HepG2 (cell line): ENCODE results near the gene MAVS. TPM values are rescaled to one million over a fixed set of nuclear protein-coding genes. Genes with fewer than 3 reads are reported as not detected.

Source experiments
- FOXC1 ChIP-seq: sonication (generic); formaldehyde crosslinking; IDR thresholded peaks from 2 replicates; pipeline ENCODE4 v1.8.0; 2022; ENCODE audit warnings: mild to moderate bottlenecking, missing genetic modification reagents, borderline replicate concordance
- GLMP ChIP-seq: sonication (generic); formaldehyde crosslinking; IDR thresholded peaks from 2 replicates; pipeline ENCODE4 v1.9.0; 2021; ENCODE audit warnings: missing genetic modification reagents, mild to moderate bottlenecking, borderline replicate concordance
- HNRNPLL ChIP-seq: fragments of 200-400 bp; formaldehyde crosslinking; IDR thresholded peaks from 2 replicates; pipeline ENCODE4 v1.6.1; 2017; ENCODE audit warnings: mild to moderate bottlenecking, low read depth, low read length; ENCODE audit not compliant: poor library complexity, severe bottlenecking
- HOXD1 ChIP-seq: sonication (generic); formaldehyde crosslinking; IDR thresholded peaks from 2 replicates; pipeline ENCODE4 v1.5.0; 2020; ENCODE audit warnings: missing genetic modification reagents
- ISL2 ChIP-seq: sonication (generic); formaldehyde crosslinking; IDR thresholded peaks from 2 replicates; pipeline ENCODE4 v1.5.0; 2020; ENCODE audit warnings: missing genetic modification reagents
- ISX ChIP-seq: sonication (generic); formaldehyde crosslinking; conservative IDR thresholded peaks from 2 replicates; pipeline ENCODE4 v1.5.0; 2020; ENCODE audit warnings: missing genetic modification reagents
- KLF15 ChIP-seq: sonication (generic); formaldehyde crosslinking; IDR thresholded peaks from 2 replicates; pipeline ENCODE4 v1.8.1; 2023; ENCODE audit warnings: borderline replicate concordance, mild to moderate bottlenecking, inconsistent platforms, missing genetic modification reagents, mixed read lengths
- MED1 ChIP-seq: sonication (generic); formaldehyde crosslinking; IDR thresholded peaks from 2 replicates; pipeline ENCODE4 v1.4.0; 2020; ENCODE audit warnings: missing genetic modification reagents
- MED8 ChIP-seq: sonication (generic); formaldehyde crosslinking; IDR thresholded peaks from 2 replicates; pipeline ENCODE4 v1.8.1; 2023; ENCODE audit warnings: mild to moderate bottlenecking, missing genetic modification reagents; ENCODE audit not compliant: insufficient replicate concordance
- MLXIP ChIP-seq: sonication (generic); formaldehyde crosslinking; IDR thresholded peaks from 2 replicates; pipeline ENCODE4 v1.9.0; 2021; ENCODE audit warnings: missing genetic modification reagents, borderline replicate concordance
- NAIF1 ChIP-seq: sonication (generic); formaldehyde crosslinking; IDR thresholded peaks from 2 replicates; pipeline ENCODE4 v1.5.0; 2020; ENCODE audit warnings: mild to moderate bottlenecking, missing genetic modification reagents, borderline replicate concordance
- NR2F6 ChIP-seq, 2 experiments: IDR thresholded peaks; 2 replicates each; pipeline ENCODE4 v1.6.1; 2016; ENCODE audit warnings: antibody characterized with exemption in 1 of 2, mild to moderate bottlenecking in 1 of 2
- SP1 ChIP-seq, 2 experiments: fragments of 450-650 bp in 1 of 2; sonication (generic) in 1 of 2; formaldehyde crosslinking in 1 of 2; IDR thresholded peaks; 2 replicates each; pipeline versions ENCODE4 v1.4.0 to v1.6.1; 2016 to 2020; ENCODE audit warnings: missing genetic modification reagents in 1 of 2
- TBX2 ChIP-seq: sonication (generic); formaldehyde crosslinking; IDR thresholded peaks from 2 replicates; pipeline ENCODE4 v1.5.0; 2020; ENCODE audit warnings: missing genetic modification reagents, mild to moderate bottlenecking, borderline replicate concordance
- TOE1 ChIP-seq: sonication (generic); formaldehyde crosslinking; IDR thresholded peaks from 2 replicates; pipeline ENCODE4 v1.4.0; 2020; ENCODE audit warnings: mild to moderate bottlenecking, missing genetic modification reagents
- ZBTB46 ChIP-seq: sonication (generic); formaldehyde crosslinking; IDR thresholded peaks from 2 replicates; pipeline ENCODE4 v1.4.0; 2020; ENCODE audit warnings: mild to moderate bottlenecking, missing genetic modification reagents, borderline replicate concordance
- ZKSCAN8 ChIP-seq: IDR thresholded peaks from 2 replicates; pipeline ENCODE4 v1.6.1; 2016; ENCODE audit warnings: borderline replicate concordance, missing genetic modification reagents, missing compliant biosample characterization
- ZNF124 ChIP-seq: sonication (generic); formaldehyde crosslinking; IDR thresholded peaks from 2 replicates; pipeline ENCODE4 v1.4.0; 2020; ENCODE audit warnings: missing genetic modification reagents
- ZNF251 ChIP-seq: sonication (generic); formaldehyde crosslinking; IDR thresholded peaks from 2 replicates; pipeline ENCODE4 v1.9.0; 2021; ENCODE audit warnings: mild to moderate bottlenecking, missing genetic modification reagents
- ZNF256 ChIP-seq: sonication (generic); formaldehyde crosslinking; conservative IDR thresholded peaks from 2 replicates; pipeline ENCODE4 v1.4.0; 2020; ENCODE audit warnings: missing genetic modification reagents
- ZNF362 ChIP-seq: sonication (generic); formaldehyde crosslinking; IDR thresholded peaks from 2 replicates; pipeline ENCODE4 v1.4.0; 2020; ENCODE audit warnings: missing genetic modification reagents, mild to moderate bottlenecking, borderline replicate concordance
- ZNF816 ChIP-seq: sonication (generic); formaldehyde crosslinking; IDR thresholded peaks from 2 replicates; pipeline ENCODE4 v1.8.0; 2022; ENCODE audit warnings: missing genetic modification reagents, mild to moderate bottlenecking, borderline replicate concordance
- ZNF850 ChIP-seq: sonication (generic); formaldehyde crosslinking; conservative IDR thresholded peaks from 2 replicates; pipeline ENCODE4 v1.9.0; 2021; ENCODE audit warnings: mild to moderate bottlenecking, missing genetic modification reagents
- ZZZ3 ChIP-seq: sonication (generic); formaldehyde crosslinking; IDR thresholded peaks from 2 replicates; pipeline ENCODE4 v1.4.0; 2020; ENCODE audit warnings: missing genetic modification reagents, mild to moderate bottlenecking, borderline replicate concordance
- polyA plus RNA-seq, 8 experiments: library from polyadenylated mRNA; depleted of rRNA in 3 of 8; stranded (reverse) in 7 of 8; unstranded in 1 of 8; fragments of >200 nt; fragmentation: Illumina TruSeq in 4 of 8; extraction: Trizol in 4 of 8; gene quantifications; 2 replicates each; pipeline versions ENCODE4 v1.2.1 to v1.2.3, GENCODE V29; 2011 to 2016; ENCODE audit warnings: low read depth in 4 of 8, missing spikeins in 1 of 8, mixed read lengths in 1 of 8; ENCODE audit not compliant: insufficient read depth in 1 of 8
- total RNA-seq, 5 experiments: library from RNA; depleted of rRNA; stranded (reverse); fragments of >200 nt; fragmentation: Illumina TruSeq; extraction: Trizol; gene quantifications; 2 replicates each; pipeline ENCODE4 v1.2.3, GENCODE V29; 2016; ENCODE audit warnings: low read depth in 1 of 5

The MAVS gene
- total and polyA plus RNA-seq, 2 of the 13 experiments (the other 11 are each of a cell fraction or from before 2014, with no cell fraction given): 27.3 to 36.6 TPM

- no peak for TF ChIP-seq ZBTB46 (CRISPR knock-in tag)
- TF ChIP-seq HOXD1 (CRISPR knock-in tag): no peak
- TF ChIP-seq SP1 (IDR thresholded peaks at IDR 0.05): no peak
- TF ChIP-seq SP1 (CRISPR knock-in tag; IDR thresholded peaks at IDR 0.05): 0 out of 2 replicates have a peak, but pooled peaks have one; percentile 33
- TF ChIP-seq ISL2 (CRISPR knock-in tag): no peak
- no peak for TF ChIP-seq ZNF850
- TF ChIP-seq NR2F6 (IDR thresholded peaks at IDR 0.05): peak; percentile 73
- peak; percentile 83 for TF ChIP-seq NR2F6 (CRISPR knock-in tag; IDR thresholded peaks at IDR 0.05)
- no peak for TF ChIP-seq ZNF124 (CRISPR knock-in tag)
- no peak for TF ChIP-seq MED8
- no peak for TF ChIP-seq TBX2 (CRISPR knock-in tag)
- TF ChIP-seq MLXIP (CRISPR knock-in tag): no peak
- no peak for TF ChIP-seq TOE1 (CRISPR knock-in tag)
- TF ChIP-seq ZNF362 (CRISPR knock-in tag): no peak
- TF ChIP-seq ZNF251: no peak
- TF ChIP-seq ZZZ3 (CRISPR knock-in tag): no peak
- no peak for TF ChIP-seq ZNF816 (CRISPR knock-in tag)
- TF ChIP-seq FOXC1 (CRISPR knock-in tag): no peak
- no peak for TF ChIP-seq GLMP (CRISPR knock-in tag)
- no peak for TF ChIP-seq NAIF1
- TF ChIP-seq HNRNPLL: no peak
- no peak for TF ChIP-seq ISX
- no peak for TF ChIP-seq ZNF256 (CRISPR knock-in tag)
- TF ChIP-seq ZKSCAN8 (CRISPR knock-in tag): no peak
- no peak for TF ChIP-seq KLF15 (CRISPR knock-in tag)
- 0 out of 2 replicates have a peak, but pooled peaks have one; percentile 22 for TF ChIP-seq MED1 (CRISPR knock-in tag)
Observed at GRCh38 chr20:3843490-3843889, 3.1 kb upstream of the MAVS start (continued).
